Measurements from ENCODE around the gene CD19. TPM values are rescaled to one million over a fixed set of nuclear protein-coding genes. Genes with fewer than 3 reads are reported as not detected.

Gene CD19
- total and polyA plus RNA-seq, 2 donors (not counting 1 experiment from before 2014, with no cell fraction given) = under 0.01 to 0.05 TPM

- H3K9ac ChIP-seq (ENCODE audit: insufficient read depth, low read length) = no peak overlapping the region
Measured at GRCh38 chr16:28902909-28903308, 28.9 kb upstream of the CD19 start.

GRCh38 chr16:28903344-28904042 lies 28.3 kb upstream of the CD19 start:
- H3K4me2 ChIP-seq (ENCODE audit: extremely low read depth, insufficient read depth, low read length) = no peak overlapping the region
- no peak for DNase-seq (ENCODE audit: low read depth in 2 of 2)
- H4K20me1 ChIP-seq (ENCODE audit: control insufficient read depth, extremely low read depth, insufficient read depth, low read length) = no peaks in the 10 kb centered on the region
- no peaks in the 10 kb centered on the region for H3K27me3 ChIP-seq (ENCODE audit: control insufficient read depth, insufficient read depth, low read length)
- H3K4me1 ChIP-seq (ENCODE audit: control insufficient read depth, extremely low read depth, insufficient read depth, low read length) = no peaks in the 10 kb centered on the region
- H3K9me3 ChIP-seq (ENCODE audit: control insufficient read depth, insufficient read depth, low read depth, low read length) = no peaks in the 10 kb centered on the region
- H3K4me3 ChIP-seq (replicated peaks in 1 of 4; ENCODE audit: control extremely low read depth in 1 of 4, insufficient read depth in 1 of 4, low read depth in 3 of 4, low read length in 4 of 4) = no peak overlapping the region
- H3K9ac ChIP-seq (ENCODE audit: insufficient read depth, low read length) = no peak overlapping the region
- no peak overlapping the region for H3K27ac ChIP-seq (ENCODE audit: insufficient read depth, low read length)
- H2AFZ ChIP-seq (ENCODE audit: low read length) = no peak overlapping the region
- no peaks in the 10 kb centered on the region for H3K79me2 ChIP-seq (ENCODE audit: control insufficient read depth, insufficient read depth, low read length)
- no peak for TF ChIP-seq EZH2 (IDR thresholded peaks at IDR 0.05; ENCODE audit: low read length, missing control alignments)
- TF ChIP-seq, protein P1, sequence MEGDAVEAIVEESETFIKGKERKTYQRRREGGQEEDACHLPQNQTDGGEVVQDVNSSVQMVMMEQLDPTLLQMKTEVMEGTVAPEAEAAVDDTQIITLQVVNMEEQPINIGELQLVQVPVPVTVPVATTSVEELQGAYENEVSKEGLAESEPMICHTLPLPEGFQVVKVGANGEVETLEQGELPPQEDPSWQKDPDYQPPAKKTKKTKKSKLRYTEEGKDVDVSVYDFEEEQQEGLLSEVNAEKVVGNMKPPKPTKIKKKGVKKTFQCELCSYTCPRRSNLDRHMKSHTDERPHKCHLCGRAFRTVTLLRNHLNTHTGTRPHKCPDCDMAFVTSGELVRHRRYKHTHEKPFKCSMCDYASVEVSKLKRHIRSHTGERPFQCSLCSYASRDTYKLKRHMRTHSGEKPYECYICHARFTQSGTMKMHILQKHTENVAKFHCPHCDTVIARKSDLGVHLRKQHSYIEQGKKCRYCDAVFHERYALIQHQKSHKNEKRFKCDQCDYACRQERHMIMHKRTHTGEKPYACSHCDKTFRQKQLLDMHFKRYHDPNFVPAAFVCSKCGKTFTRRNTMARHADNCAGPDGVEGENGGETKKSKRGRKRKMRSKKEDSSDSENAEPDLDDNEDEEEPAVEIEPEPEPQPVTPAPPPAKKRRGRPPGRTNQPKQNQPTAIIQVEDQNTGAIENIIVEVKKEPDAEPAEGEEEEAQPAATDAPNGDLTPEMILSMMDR (conservative IDR thresholded peaks at IDR 0.05 in 1 of 2, IDR thresholded peaks at IDR 0.05 in 1 of 2; ENCODE audit: low read depth in 1 of 2, low read length in 2 of 2) = no peak
- H3K36me3 ChIP-seq (ENCODE audit: control insufficient read depth, insufficient read depth, low read length) = peaks cover 4% of the 10 kb centered on the region

More at GRCh38 chr16:28902909-28903308, 28.9 kb upstream of the CD19 start:
- no peak overlapping the region for H3K27ac ChIP-seq (ENCODE audit: insufficient read depth, low read length)
- H3K4me1 ChIP-seq (ENCODE audit: control insufficient read depth, extremely low read depth, insufficient read depth, low read length) = no peaks in the 10 kb centered on the region
- no peaks in the 10 kb centered on the region for H3K27me3 ChIP-seq (ENCODE audit: control insufficient read depth, insufficient read depth, low read length)
- TF ChIP-seq, protein P1 (conservative IDR thresholded peaks at IDR 0.05 in 1 of 2, IDR thresholded peaks at IDR 0.05 in 1 of 2; ENCODE audit: low read depth in 1 of 2, low read length in 2 of 2) = no peak
- TF ChIP-seq EZH2 (IDR thresholded peaks at IDR 0.05; ENCODE audit: low read length, missing control alignments) = no peak
- no peak overlapping the region for H3K4me3 ChIP-seq (replicated peaks in 1 of 4; ENCODE audit: control extremely low read depth in 1 of 4, insufficient read depth in 1 of 4, low read depth in 3 of 4, low read length in 4 of 4)
- H3K9me3 ChIP-seq (ENCODE audit: control insufficient read depth, insufficient read depth, low read depth, low read length) = no peaks in the 10 kb centered on the region
- no peak overlapping the region for H2AFZ ChIP-seq (ENCODE audit: low read length)
- H3K4me2 ChIP-seq (ENCODE audit: extremely low read depth, insufficient read depth, low read length) = no peak overlapping the region
- H3K36me3 ChIP-seq (ENCODE audit: control insufficient read depth, insufficient read depth, low read length) = peaks cover 4% of the 10 kb centered on the region
- no peak for DNase-seq (ENCODE audit: low read depth in 2 of 2)
- H3K79me2 ChIP-seq (ENCODE audit: control insufficient read depth, insufficient read depth, low read length) = no peaks in the 10 kb centered on the region
- H4K20me1 ChIP-seq (ENCODE audit: control insufficient read depth, extremely low read depth, insufficient read depth, low read length) = no peaks in the 10 kb centered on the region

GRCh38 chr16:28904363-28904762 lies 27.4 kb upstream of the CD19 start:
- Histone ChIP-seq H3K27me3 (ENCODE audit: control insufficient read depth, insufficient read depth, low read length) (no peaks in the 10 kb centered on the region), H3K4me1 (ENCODE audit: control insufficient read depth, extremely low read depth, insufficient read depth, low read length) (no peaks in the 10 kb centered on the region), H3K36me3 (ENCODE audit: control insufficient read depth, insufficient read depth, low read length) (peaks cover 6% of the 10 kb centered on the region), H3K4me3 (replicated peaks in 1 of 4; ENCODE audit: control extremely low read depth in 1 of 4, insufficient read depth in 1 of 4, low read depth in 3 of 4, low read length in 4 of 4) (no peak overlapping the region), H3K9me3 (ENCODE audit: control insufficient read depth, insufficient read depth, low read depth, low read length) (no peaks in the 10 kb centered on the region), H3K79me2 (ENCODE audit: control insufficient read depth, insufficient read depth, low read length) (no peaks in the 10 kb centered on the region), H2AFZ (ENCODE audit: low read length) (no peak overlapping the region), H3K4me2 (ENCODE audit: extremely low read depth, insufficient read depth, low read length) (no peak overlapping the region), H3K9ac (ENCODE audit: insufficient read depth, low read length) (no peak overlapping the region), H4K20me1 (ENCODE audit: control insufficient read depth, extremely low read depth, insufficient read depth, low read length) (no peaks in the 10 kb centered on the region), H3K27ac (ENCODE audit: insufficient read depth, low read length) (no peak overlapping the region)
- no peak for DNase-seq (ENCODE audit: low read depth in 2 of 2)
- TF ChIP-seq EZH2 (IDR thresholded peaks at IDR 0.05; ENCODE audit: low read length, missing control alignments) = no peak
- TF ChIP-seq, protein P1 (conservative IDR thresholded peaks at IDR 0.05 in 1 of 2, IDR thresholded peaks at IDR 0.05 in 1 of 2; ENCODE audit: low read depth in 1 of 2, low read length in 2 of 2) = no peak
